PC-9 (cell line): ENCODE measurements around the gene MAP4K3. TPM values are rescaled to one million over a fixed set of nuclear protein-coding genes. Genes with fewer than 3 reads are reported as not detected.

Source experiments
- BruUV-seq: library from RNA; stranded (reverse); fragments of 400-500 nt; replicated peaks from 2 replicates; lab custom pipeline; 2021; lab: Mats Ljungman, UMichigan
- CTCF ChIA-PET: fragments of 300-600 bp; sonication (Branson Sonifier 250); formaldehyde crosslinking; loops from one replicate; lab custom pipeline; 2022; ENCODE audit warnings: antibody characterized with exemption; lab: Charles Lee
- POLR2A ChIA-PET: fragments of 300-600 bp; sonication (Branson Sonifier 250); formaldehyde crosslinking; loops from one replicate; lab custom pipeline; 2022; ENCODE audit warnings: antibody characterized with exemption; ENCODE audit not compliant: unreplicated experiment; lab: Charles Lee
- DNase-seq, 2 experiments: peaks; one replicate each; pipeline versions ENCODE4 v3.0.0 to v3.0.0-alpha.2; 2015 to 2022; ENCODE audit warnings: mixed read lengths in 1 of 2
- H2AFZ ChIP-seq: fragments of 200-600 bp; sonication (generic); 2 replicates; pipeline ENCODE4 v1.8.1; 2017; ENCODE audit warnings: antibody characterized with exemption
- H3F3A ChIP-seq: fragments of 200-600 bp; sonication (generic); 2 replicates; pipeline ENCODE4 v1.8.1; 2017; ENCODE audit warnings: antibody characterized with exemption, mild to moderate bottlenecking, low read depth; ENCODE audit not compliant: insufficient read depth
- H3K27ac ChIP-seq: fragments of 200-600 bp; sonication (generic); 2 replicates; pipeline ENCODE4 v1.6.1; 2016; ENCODE audit warnings: mixed run types
- H3K27me3 ChIP-seq: fragments of 200-600 bp; sonication (generic); 2 replicates; pipeline ENCODE4 v1.6.1; 2016; ENCODE audit warnings: low read depth, mixed run types; ENCODE audit not compliant: insufficient read depth
- H3K36me3 ChIP-seq: fragments of 200-600 bp; sonication (generic); 2 replicates; pipeline ENCODE4 v1.6.1; 2016; ENCODE audit warnings: low read depth, mixed run types
- H3K4me1 ChIP-seq: fragments of 200-600 bp; sonication (generic); replicated peaks from 2 replicates; pipeline ENCODE4 v1.6.1; 2016; ENCODE audit warnings: mixed run types; ENCODE audit not compliant: insufficient read depth
- H3K4me2 ChIP-seq: fragments of 200-600 bp; sonication (generic); 2 replicates; pipeline ENCODE4 v1.6.1; 2017; ENCODE audit warnings: mixed run types
- H3K4me3 ChIP-seq: fragments of 200-600 bp; sonication (generic); 2 replicates; pipeline ENCODE4 v1.6.1; 2016; ENCODE audit warnings: mixed run types
- H3K79me2 ChIP-seq: fragments of 200-600 bp; sonication (generic); 2 replicates; pipeline ENCODE4 v1.6.1; 2017; ENCODE audit warnings: low read depth, mixed run types
- H3K9me2 ChIP-seq: fragments of 200-600 bp; sonication (generic); 2 replicates; pipeline ENCODE4 v1.8.1; 2017; ENCODE audit warnings: mild to moderate bottlenecking; ENCODE audit not compliant: insufficient read depth
- H3K9me3 ChIP-seq: fragments of 200-600 bp; sonication (generic); 2 replicates; pipeline ENCODE4 v1.8.1; 2016; ENCODE audit warnings: low read depth; ENCODE audit not compliant: insufficient read depth
- H4K20me1 ChIP-seq: fragments of 200-600 bp; sonication (generic); 2 replicates; pipeline ENCODE4 v1.8.1; 2017; ENCODE audit not compliant: insufficient read depth
- CTCF ChIP-seq: fragments of 200-600 bp; sonication (generic); conservative IDR thresholded peaks from 2 replicates; pipeline ENCODE4 v1.6.1; 2017; ENCODE audit warnings: mixed run types, antibody characterized with exemption, mild to moderate bottlenecking, moderate library complexity
- EZH2 ChIP-seq: fragments of 200-600 bp; sonication (generic); IDR thresholded peaks from 2 replicates; pipeline ENCODE4 v1.8.0; 2017; ENCODE audit warnings: antibody characterized with exemption, low read depth
- intact Hi-C: fragments of 100-400 bp; cut with micrococcal nuclease; formaldehyde crosslinking; loops from one replicate; pipeline ENCODE4 v1.10.0; 2022; ENCODE audit not compliant: unreplicated experiment
- total RNA-seq: library from RNA; stranded (reverse); gene quantifications from 2 replicates; pipeline ENCODE4 v1.2.3, GENCODE V29; 2021

Gene MAP4K3
- total RNA-seq, 1 experiment from 2014 or later: 38.4 TPM

DNA sequence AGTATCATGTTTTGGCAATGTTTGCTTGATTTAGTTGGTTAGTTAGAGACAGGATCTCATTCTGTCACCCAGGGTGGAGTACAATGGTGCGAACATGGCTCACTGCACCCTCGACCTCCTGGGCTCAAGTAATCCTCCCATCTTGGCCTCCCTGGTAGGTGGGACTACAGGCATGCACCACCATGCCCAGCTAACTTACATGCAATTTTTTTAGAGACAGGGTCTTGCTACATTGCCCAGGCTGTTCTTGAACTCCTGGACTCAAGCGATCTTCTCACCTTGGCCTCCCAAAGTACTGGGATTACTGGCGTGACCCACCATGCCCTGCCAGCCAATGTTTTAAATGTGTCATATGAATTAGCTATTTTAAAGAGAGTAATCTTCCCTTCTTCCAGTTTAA, 177.0 kb downstream of the MAP4K3 start:
- no peaks in the 10 kb centered on the region; the same call in 1 of the 2 replicates for H3K9me3 ChIP-seq
- no TSS peak for BruUV-seq
- H3K36me3 ChIP-seq: 0 out of 2 replicates have a peak, but pooled peaks cover 16% of the 10 kb centered on the region
- POLR2A ChIA-PET: no interaction called here
- no peak for DNase-seq
- CTCF ChIA-PET: no interaction called here
- no peak overlapping the region for H2AFZ ChIP-seq
- no peaks in the 10 kb centered on the region for H3K4me1 ChIP-seq
- no peaks in the 10 kb centered on the region for H4K20me1 ChIP-seq
- H3K9me2 ChIP-seq: no peaks in the 10 kb centered on the region
- no peaks in the 10 kb centered on the region; the same call in 1 of the 2 replicates for H3F3A ChIP-seq
- intact Hi-C loops: no loop called here
- no peaks in the 10 kb centered on the region for H3K27me3 ChIP-seq
- no peak overlapping the region for H3K4me3 ChIP-seq
- TF ChIP-seq EZH2 (no peak), CTCF (no peak)
- H3K27ac ChIP-seq: no peak overlapping the region
- H3K79me2 ChIP-seq: no peaks in the 10 kb centered on the region
- no peak overlapping the region for H3K4me2 ChIP-seq

- Histone ChIP-seq H2AFZ (no peak overlapping the region), H3K27ac (no peak overlapping the region), H3K4me1 (no peaks in the 10 kb centered on the region), H3K79me2 (no peaks in the 10 kb centered on the region), H3K36me3 (peaks cover 33% of the 10 kb centered on the region; the same call in 1 of the 2 replicates), H3K9me2 (no peaks in the 10 kb centered on the region), H3K27me3 (no peaks in the 10 kb centered on the region), H4K20me1 (no peaks in the 10 kb centered on the region), H3K4me3 (no peak overlapping the region), H3K4me2 (no peak overlapping the region), H3F3A (no peaks in the 10 kb centered on the region; the same call in 1 of the 2 replicates), H3K9me3 (no peaks in the 10 kb centered on the region; the same call in 1 of the 2 replicates)
- BruUV-seq: no TSS peak
- ChIA-PET CTCF (no interaction called here), POLR2A (no interaction called here)
- DNase-seq: no peak
- TF ChIP-seq EZH2: no peak
- TF ChIP-seq CTCF: no peak
- intact Hi-C loops: no loop called here
These were observed 181.0 kb downstream of the MAP4K3 start for GRCh38 chr2:39256040-39256439.

- POLR2A ChIA-PET: interaction anchor here (0.6 kb wide), 1 partner anchor 14 kb away, joined by 14 read pairs; no protein-coding TSS in a partner anchor
These were observed 184.1 kb downstream of the MAP4K3 start for GRCh38 chr2:39252888-39253518.

More at GRCh38 chr2:39252888-39253518, 184.1 kb downstream of the MAP4K3 start:
- no peak overlapping the region for H3K4me2 ChIP-seq
- no peak overlapping the region for H3K27ac ChIP-seq
- H3K79me2 ChIP-seq: no peaks in the 10 kb centered on the region
- no peak for TF ChIP-seq EZH2
- TF ChIP-seq CTCF: no peak
- no peaks in the 10 kb centered on the region for H3K9me2 ChIP-seq
- no peaks in the 10 kb centered on the region for H3K27me3 ChIP-seq
- no peak for DNase-seq
- peaks cover 36% of the 10 kb centered on the region for H3K36me3 ChIP-seq
- CTCF ChIA-PET: no interaction called here
- H3K4me1 ChIP-seq: no peaks in the 10 kb centered on the region
- H4K20me1 ChIP-seq: no peaks in the 10 kb centered on the region
- BruUV-seq: no TSS peak
- H3F3A ChIP-seq: no peaks in the 10 kb centered on the region; the same call in 1 of the 2 replicates
- no peak overlapping the region for H2AFZ ChIP-seq
- intact Hi-C loops: no loop called here
- no peaks in the 10 kb centered on the region; the same call in 1 of the 2 replicates for H3K9me3 ChIP-seq
- H3K4me3 ChIP-seq: no peak overlapping the region
